Stimulated activated CD8-positive, alpha-beta memory T cell treated with anti-CD3 and anti-CD28 coated beads, Interleukin-7, amount 100 ng/mL, for 1 hour (primary cell): ENCODE measurements around the gene EHMT2.
A peak's percentile ranks its signal among the peaks of the same experiment; 100 is the strongest.
"Not testable (repeated sequence)": the region's sequence is repeated elsewhere in the genome, so short reads cannot be mapped to it uniquely, and the experiment has no call there.

ENCODE experiments used
- DNase-seq, 2 donors: peaks; one replicate each; pipeline ENCODE4 v3.0.0-alpha.2; 2020; ENCODE audit warnings: low read depth in 2 of 2

The EHMT2 gene

DNA sequence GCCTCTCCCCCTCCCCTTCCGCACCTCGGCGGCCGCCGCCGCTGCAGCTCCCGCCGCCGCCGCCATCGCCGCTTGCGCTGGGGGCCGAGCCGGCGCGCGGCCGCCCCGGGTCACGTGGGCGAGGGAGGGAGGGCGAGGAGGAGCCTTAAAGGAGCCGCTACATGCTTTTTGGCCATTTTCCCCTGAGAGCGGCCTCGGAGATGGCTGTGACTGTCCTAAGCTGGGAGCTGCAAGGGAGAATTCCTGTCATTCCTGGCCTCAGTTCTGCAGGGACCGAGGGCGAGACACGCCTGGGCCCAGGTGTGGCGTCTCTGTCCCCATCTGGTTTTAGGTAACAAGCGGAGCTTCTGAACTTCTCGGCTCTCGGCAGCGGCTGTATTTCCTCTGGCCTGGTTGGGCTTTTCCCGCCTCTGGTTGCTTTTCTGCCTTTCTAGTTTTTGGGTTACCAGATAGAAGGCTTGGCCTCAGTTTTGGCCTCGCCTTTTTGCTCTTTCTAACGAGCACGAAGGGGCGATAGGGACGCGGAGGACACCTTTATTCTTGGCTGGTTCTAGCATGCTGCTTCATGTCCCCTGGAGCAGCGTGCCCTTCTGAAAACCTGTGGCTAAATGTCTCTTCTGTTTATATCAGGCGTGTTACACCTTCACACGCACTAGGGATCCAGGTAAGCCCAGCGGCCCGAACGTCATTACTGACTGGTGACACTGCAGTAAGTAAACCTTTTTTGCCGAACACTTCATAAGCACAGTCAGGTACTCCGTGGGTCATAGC lies at the start of gene EHMT2:
EHMT2 (minus strand) TSS at position 87 of the 771 bp plus-strand sequence; CDS start at position 66, 21 bp downstream.
- peak; percentile 64 to 66 for DNase-seq

- no peak for DNase-seq
Observed at GRCh38 chr6:31947070-31947675, 49.7 kb upstream of the EHMT2 start.

- no peak for DNase-seq
Observed at GRCh38 chr6:31946370-31946885, 48.9 kb upstream of the EHMT2 start.

- DNase-seq: no peak
Observed at GRCh38 chr6:31945507-31946369, 48.2 kb upstream of the EHMT2 start, which contains the start of gene CFB. Gene CFB, plus strand, starts transcription at chr6:31946095. Its CDS starts 127 bp downstream, at chr6:31946222.

- no peak for DNase-seq
Observed at GRCh38 chr6:31945154-31945506, 47.6 kb upstream of the EHMT2 start.

DNA sequence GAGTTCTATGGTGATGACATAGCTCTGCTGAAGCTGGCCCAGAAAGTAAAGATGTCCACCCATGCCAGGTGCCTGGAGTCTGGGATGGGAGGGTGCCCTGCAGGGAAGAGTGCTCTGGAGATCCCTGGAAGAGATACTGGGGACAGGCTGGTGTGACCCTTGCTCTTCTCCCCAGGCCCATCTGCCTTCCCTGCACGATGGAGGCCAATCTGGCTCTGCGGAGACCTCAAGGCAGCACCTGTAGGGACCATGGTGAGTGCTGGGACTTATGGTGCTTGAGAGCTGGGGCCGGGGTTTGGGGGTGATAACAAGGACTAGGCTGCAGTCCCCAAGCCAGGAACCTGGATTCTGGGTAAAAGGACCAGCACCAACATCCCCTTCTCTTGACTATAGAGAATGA lies 46.2 kb upstream of the EHMT2 start:
- no peak for DNase-seq

GRCh38 chr6:31940256-31940664 lies 42.8 kb upstream of the EHMT2 start:
- no peak for DNase-seq

GRCh38 chr6:31935823-31936222 lies 38.3 kb upstream of the EHMT2 start:
- DNase-seq: no peak

DNA sequence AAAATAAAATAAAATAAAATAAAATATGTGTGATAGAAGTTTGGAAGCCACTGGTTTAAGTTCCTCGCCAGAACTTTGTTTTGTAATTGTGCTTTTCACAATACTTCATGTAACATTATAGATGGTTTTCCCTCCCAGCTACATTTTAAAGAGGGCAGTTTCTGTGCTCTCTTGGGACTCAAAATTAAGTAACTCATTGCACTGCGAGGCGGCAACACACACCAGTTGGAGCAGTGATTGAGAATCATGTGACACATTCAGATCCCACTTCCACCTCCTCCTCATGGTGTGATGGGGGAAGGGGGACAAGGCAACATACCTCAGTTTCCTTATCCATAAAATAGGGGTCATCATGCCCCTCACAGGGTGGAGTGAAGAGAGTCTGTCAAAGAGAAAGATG lies 37.5 kb upstream of the EHMT2 start:
- no peak for DNase-seq

- no peak for DNase-seq
Observed at GRCh38 chr6:31933537-31933936, 36.0 kb upstream of the EHMT2 start.

- not testable (repeated sequence) for DNase-seq
Observed at GRCh38 chr6:31932137-31932536, 34.6 kb upstream of the EHMT2 start.

DNA sequence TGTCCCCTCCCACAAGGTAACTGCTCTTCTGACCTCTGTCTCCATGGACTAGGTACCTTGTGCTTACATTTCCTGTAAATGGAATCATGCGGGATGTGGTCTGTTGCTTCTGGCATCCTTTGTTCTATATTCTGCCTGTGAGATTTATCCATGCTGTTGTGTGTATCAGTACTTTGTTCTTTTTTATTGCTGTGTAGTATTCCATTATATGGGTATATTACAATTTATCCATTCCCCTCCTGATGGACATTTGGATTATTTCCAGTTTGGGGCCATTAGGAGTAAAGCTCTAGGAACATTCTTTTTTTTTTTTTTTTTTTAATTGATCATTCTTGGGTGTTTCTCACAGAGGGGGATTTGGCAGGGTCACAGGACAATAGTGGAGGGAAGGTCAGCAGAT lies 33.5 kb upstream of the EHMT2 start:
- DNase-seq: no peak

- DNase-seq: no peak
Observed at GRCh38 chr6:31928672-31928939, 31.1 kb upstream of the EHMT2 start.

GRCh38 chr6:31927863-31928671 lies 30.6 kb upstream of the EHMT2 start:
- DNase-seq: no peak

GRCh38 chr6:31927242-31927862 lies 29.9 kb upstream of the EHMT2 start, which contains the start of gene C2:
Gene C2, plus strand, starts transcription at chr6:31927717. Its CDS starts 36 bp downstream, at chr6:31927753.
- no peak for DNase-seq

GRCh38 chr6:31922942-31923341 lies 25.4 kb upstream of the EHMT2 start:
- no peak for DNase-seq

DNA sequence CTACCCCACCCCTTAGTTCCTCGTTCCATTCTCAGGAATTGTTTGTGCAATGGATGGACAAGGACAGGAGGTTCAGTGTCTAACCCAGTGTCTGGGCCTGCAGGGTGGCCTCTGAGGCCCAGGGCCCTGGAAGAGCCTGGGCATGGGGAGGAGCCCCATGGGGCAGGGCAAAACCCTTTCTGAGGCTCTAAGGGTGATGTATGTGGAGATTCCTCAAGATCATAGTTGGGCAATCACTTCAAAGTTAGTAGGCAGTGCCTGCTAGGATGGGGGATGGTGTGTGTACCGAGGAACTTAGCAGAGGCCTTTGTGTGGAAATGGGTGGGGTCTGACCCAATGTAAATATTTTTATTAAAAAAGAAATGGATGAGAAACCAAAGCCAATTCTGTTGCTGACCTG lies 23.3 kb upstream of the EHMT2 start:
- DNase-seq: no peak

DNA sequence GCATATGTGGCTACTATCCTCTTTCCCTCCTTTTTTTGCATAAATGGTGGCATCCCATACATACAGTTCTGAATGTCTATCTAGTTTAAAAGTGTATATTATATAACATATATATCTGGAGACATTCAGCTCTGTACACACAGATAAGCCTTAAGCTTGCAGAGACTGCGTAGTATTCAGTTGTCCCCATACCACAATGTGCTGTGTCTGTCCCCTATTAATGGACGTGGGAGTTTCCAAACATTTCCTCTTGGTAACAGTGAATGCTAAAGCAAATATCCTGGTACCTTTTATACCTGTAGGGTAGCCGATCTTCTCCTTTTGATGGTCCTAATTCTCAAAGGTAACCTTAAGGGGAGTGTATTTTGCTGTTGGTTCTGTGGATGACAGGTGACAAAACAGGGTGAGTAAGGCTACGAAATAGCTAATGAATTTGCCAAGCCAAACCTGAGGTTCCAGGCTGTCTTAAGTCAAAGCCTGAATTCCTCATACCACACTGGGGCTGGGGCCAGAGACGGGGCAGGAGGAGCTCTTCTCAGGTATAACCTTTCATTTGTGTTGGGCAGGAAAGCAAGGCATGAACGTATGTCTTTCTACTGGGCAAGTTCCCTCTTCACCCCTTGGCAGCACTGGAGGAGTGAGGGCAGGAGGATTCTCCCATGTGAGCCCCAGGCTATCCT lies 22.3 kb upstream of the EHMT2 start:
- no peak for DNase-seq

DNA sequence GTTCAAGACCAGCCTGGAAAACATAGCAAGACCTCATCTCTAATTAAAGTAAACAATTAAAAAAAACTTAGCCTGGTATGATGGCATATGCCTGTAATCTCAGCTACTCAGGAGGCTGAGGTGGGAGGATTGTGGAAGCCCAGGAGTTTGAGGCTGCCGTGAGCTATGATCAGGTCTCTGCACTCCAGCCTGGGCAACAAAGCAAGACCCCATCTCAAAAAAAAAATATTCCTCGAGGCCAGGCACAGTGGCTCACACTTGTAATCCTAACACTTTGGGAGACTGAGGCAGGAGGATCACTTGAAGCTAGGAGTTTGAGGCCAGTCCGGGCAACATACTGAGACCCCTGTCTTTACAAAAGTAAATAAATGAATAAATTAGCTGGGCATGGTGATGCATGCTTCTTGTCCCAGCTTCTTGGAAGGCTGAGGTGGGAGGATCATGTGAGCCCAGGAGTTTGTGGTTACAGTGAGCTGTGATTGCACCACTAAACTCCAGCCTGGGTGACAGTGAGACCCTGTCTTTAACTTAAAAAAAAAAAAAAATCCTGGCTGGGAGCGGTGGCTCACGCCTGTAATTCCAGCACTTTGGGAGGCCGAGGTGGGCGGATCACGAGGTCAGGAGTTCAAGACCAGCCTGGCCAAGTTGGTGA lies 20.7 kb upstream of the EHMT2 start:
- no peak for DNase-seq

GRCh38 chr6:31915756-31916155 lies 18.3 kb upstream of the EHMT2 start:
- DNase-seq: no peak
